ENCODE measurements around the gene ZNF547.
A peak's percentile ranks its signal among the peaks of the same experiment; 100 is the strongest.
"Not testable (repeated sequence)": the region's sequence is repeated elsewhere in the genome, so short reads cannot be mapped to it uniquely, and the experiment has no call there.

ZNF547 gene

DNA sequence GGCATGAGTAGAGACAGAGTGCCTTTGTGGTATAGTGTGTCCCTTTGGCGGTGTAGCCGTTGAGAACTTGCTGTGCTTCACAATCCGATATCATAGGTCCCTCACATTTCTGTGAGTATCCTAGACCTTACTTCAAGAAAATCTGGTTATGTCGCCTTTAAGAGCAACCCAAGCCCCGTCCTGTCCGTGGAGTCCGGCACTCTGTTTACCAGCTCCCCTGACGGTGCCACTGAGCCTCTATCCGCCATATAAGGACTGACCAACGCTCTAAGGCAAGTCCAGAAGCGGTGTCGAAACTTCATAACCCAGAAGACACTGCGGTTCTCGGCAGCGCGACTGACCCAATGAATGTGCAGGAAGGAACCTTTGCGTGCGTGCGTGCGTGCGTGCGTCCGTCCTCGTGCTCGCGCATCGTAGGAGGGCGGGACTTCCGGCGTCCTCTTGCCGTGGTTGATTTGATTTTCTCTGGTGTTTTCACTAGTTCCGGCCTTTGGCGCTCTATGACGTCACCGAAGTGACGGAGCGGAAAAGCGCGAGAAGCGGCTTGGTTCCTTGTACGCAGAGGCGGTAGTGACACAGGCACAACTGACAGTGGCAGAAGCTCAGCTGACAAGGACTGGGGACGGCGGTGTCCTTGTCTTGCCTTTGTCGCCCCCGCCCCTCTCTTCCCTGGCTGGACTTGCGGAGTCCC is at the start of gene ZNF547, which contains the start of gene TRAPPC2B:
Gene ZNF547, plus strand, starts transcription at position 555 of the 691 bp plus-strand sequence. CDS start 5,005 bp downstream, outside the sequence.
Gene TRAPPC2B, plus strand, starts transcription at position 555 of the 691 bp plus-strand sequence. CDS start 1,283 bp downstream, outside the sequence.
- DNase-seq: peak; percentile 98

- DNase-seq: no peak
These were observed 49.2 kb upstream of the ZNF547 start for GRCh38 chr19:57314146-57314545.

DNA sequence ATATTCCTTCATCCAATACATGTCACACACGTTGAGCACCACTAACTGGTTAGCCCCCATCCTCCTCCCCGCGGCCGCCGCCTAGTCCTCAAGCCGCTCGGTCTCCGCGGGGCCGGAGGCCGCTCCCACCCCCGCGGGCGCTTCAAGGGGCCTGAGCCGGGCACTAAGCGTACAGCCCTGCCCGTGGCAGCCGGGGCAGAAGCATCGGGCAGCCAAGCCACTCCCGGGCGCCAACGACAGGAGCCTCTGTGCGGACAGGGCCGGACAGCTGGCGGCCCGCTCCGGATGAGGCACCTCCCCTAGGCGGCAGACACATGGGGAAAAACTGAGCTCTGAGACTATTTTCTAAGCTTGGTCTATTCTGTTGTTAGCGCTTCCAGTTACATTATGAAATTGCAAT is 45.8 kb upstream of the ZNF547 start:
- no peak for DNase-seq

DNA sequence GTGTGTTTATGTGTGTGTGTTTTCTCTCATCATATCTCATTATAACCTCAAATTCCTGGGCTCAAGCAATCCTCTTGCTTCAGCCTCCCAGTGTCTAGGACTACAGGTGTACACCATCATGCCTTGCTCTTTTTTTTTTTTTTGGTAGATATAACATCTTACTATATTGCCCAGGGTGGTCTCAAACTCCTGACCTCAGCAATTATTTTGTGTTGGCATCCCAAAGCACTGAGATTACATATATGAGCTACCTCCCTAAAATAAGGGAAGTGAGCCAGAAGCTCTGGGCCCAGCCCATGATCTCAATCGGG is 43.5 kb upstream of the ZNF547 start:
- DNase-seq: no peak

DNA sequence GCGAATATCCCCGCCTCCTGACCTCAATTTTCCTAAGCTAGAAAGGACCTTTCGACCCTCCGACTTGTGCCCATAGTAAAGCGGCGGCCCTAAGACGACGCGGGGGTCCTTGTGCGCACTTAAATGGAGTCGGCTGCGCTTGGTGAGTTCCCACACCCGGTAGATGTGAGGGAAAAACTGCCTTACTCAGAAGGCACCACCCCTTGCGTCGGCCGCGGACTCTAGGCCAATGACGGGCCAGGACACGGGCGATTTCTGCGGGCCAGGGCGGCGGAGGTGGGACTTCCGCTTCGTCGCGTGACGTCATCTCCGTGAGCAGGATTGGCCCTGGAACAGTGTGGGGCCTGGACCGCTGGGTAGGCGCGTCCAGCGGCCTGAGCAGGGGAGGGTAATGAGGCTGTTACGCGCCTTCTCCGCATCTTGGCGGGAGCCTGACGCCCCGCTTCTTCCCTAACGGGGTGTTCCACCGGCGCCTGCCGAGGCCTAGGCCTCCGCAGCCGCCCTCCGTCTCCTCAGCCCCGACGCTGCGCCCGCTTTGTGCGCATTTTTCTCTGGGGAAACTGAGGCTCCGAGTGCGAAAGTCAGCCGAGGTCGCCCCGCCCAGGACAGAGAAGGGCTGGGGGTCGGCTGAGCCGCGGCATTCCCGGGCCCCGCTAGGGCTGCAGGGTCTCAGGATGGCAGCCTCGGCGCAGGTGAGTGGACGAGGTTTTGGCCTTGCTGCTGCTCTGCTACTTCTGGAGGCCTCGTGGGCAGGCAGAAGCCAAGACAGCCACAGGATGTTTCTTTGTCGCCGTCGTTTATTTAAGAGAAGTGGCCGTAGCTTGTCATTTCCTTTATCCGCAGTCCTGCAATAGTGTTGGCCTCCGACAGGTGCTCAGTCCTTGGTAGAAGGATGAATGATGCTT is 42.9 kb upstream of the ZNF547 start, which contains the start of gene ZNF543:
Gene ZNF543, plus strand, starts transcription at position 293 of the 905 bp plus-strand sequence. Its CDS starts 382 bp downstream, at position 675.
- DNase-seq: peak; percentile 89

- no peak for DNase-seq
These were observed 42.2 kb upstream of the ZNF547 start for GRCh38 chr19:57321116-57321515.

DNA sequence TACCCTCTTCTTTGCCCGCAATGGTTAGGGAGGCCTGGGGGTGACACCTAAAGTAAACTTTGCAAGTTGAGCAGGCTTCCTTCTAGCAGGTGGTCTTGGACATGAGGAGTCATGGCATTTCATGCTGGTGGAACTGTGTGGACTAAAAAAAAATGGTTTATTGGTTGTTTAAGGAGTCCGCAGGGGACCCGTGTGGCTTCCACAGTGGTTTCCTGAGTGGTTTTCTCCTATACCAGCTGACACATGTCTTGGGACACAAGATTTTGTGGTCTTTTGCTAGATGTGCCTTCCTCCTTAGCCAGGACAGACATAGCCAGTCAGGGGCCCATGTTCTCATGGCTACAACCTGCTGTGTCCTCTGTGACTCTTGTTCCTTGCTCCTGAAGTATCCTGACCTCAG is 41.6 kb upstream of the ZNF547 start:
- no peak for DNase-seq

- DNase-seq: no peak
These were observed 38.4 kb upstream of the ZNF547 start for GRCh38 chr19:57324992-57325391.

DNA sequence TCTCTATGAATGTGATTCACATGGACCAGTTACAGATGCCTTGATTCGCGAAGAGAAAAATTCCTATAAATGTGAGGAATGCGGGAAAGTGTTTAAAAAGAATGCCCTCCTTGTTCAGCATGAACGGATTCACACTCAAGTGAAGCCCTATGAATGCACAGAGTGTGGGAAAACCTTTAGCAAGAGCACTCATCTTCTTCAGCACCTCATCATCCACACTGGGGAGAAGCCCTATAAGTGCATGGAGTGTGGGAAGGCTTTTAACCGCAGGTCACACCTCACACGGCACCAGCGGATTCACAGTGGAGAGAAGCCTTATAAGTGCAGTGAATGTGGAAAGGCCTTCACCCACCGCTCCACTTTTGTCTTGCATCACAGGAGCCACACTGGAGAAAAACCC is 35.4 kb upstream of the ZNF547 start:
- DNase-seq: no peak

GRCh38 chr19:57334191-57334590 is 29.2 kb upstream of the ZNF547 start:
- DNase-seq: no peak

DNA sequence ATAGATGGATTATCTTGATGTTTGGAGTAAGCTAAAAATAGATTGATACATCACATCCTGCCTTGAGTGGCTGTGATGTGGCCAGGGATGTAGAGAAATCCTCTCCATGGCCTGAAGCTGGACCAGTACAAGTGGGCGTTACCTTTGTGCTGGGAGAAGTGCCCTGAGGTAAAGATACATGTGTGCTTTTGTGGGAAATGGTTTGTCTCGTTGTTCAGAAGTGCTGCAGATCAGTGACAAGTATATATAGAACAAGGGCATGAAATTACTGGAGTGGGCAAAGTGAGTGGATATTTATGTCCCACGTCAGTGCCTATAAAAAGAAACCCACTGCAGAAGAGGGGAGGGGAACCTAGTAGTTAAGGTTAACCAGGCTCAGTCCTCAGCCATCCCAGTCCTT is 24.5 kb upstream of the ZNF547 start:
- DNase-seq: no peak

- no peak for DNase-seq
These were observed 20.8 kb upstream of the ZNF547 start for GRCh38 chr19:57342582-57342981.

GRCh38 chr19:57348136-57348535 is 15.2 kb upstream of the ZNF547 start:
- no peak for DNase-seq

GRCh38 chr19:57350877-57351805 is 12.2 kb upstream of the ZNF547 start, which contains the start of gene ZNF304:
ZNF304 (plus strand) TSS chr19:57351271; CDS start chr19:57351665, 394 bp downstream.
- DNase-seq: peak; percentile 89

GRCh38 chr19:57351867-57352266 is 11.5 kb upstream of the ZNF547 start:
- no peak for DNase-seq

GRCh38 chr19:57355916-57356315 is 7.4 kb upstream of the ZNF547 start:
- no peak for DNase-seq

DNA sequence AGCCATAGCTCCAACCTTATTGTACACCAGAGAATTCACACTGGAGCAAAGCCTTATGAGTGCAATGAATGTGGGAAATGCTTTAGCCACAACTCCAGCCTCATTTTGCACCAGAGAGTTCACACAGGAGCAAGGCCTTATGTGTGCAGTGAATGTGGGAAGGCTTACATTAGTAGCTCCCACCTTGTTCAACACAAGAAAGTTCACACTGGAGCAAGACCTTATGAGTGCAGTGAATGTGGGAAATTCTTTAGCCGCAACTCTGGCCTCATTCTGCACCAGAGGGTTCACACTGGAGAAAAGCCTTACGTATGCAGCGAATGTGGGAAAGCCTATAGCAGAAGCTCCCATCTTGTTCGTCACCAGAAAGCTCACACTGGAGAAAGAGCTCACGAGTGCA is 5.9 kb upstream of the ZNF547 start:
- DNase-seq: no peak

DNA sequence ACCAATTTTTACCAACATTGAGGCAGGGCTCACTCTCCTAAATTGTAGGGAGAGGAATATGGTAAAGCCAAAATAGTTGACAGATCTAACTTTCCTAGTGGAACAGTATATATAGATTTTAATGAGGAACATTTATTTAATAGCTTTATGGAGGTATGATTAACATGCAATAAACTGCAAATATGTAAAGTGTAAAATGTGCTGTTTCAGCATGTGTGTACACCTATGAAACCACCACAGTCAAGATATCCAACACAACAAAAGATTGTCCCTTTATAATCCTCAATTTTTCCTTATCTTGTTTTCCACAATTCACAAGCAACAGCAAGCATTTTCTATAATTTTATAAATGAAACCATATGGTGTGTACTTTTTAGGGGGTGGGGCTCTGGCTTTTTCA is 4.1 kb upstream of the ZNF547 start:
- no peak for DNase-seq

- DNase-seq: no peak
These were observed 932 bp upstream of the ZNF547 start for GRCh38 chr19:57362419-57362818.

DNA sequence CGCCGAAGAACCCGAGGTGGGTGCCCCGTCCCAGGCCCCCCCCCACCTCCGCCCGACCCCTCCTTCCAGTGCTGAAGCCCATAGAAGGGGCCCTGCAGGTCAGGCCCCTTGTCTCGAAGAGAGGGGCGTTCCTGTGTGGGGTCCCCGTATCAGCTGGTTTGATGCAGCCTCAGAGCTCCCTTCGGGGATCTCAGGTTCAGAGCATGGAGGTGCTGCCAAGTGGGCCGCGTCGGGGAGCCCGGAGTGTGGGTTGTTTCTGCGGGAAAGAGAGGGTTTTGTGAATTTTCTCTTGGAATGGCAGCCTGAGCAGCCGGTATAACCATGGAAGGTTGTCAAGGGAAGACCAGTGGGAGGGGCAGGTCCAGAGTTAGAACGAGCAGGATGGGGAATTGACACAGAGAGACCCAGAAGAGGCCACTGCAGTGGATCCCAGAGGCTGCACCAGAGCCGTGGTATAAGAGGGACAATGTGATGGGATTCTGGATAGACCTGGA is 384 bp downstream of the ZNF547 start:
- no peak for DNase-seq

DNA sequence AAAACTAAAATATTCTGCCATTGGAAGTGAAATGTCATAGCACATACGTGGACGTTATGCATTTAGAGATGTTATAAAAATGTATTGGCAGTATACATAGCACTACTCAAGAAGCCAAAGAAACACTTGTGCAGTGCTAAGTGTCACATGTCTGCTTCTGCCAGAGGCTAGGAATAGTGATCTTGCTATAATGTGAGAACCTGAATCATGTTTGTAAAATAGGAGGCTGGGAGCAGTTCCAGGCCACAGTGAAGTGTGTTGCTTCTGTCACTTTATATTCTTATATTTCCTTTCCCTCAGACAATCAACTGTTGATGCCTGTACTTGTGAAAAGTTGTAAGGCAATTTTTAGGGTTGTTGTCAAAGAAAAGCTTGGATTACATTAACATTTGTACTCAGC is 3.4 kb downstream of the ZNF547 start:
- DNase-seq: no peak

GRCh38 chr19:57374179-57374578 is 10.8 kb downstream of the ZNF547 start:
- no peak for DNase-seq

- not testable (repeated sequence) for DNase-seq
These were observed 11.3 kb downstream of the ZNF547 start for GRCh38 chr19:57374647-57375046.
